ENCODE results near the gene PHRF1. TPM values are rescaled to one million over a fixed set of nuclear protein-coding genes. Genes with fewer than 3 reads are reported as not detected.

Gene PHRF1
- total and polyA plus RNA-seq, 9 of the 15 experiments (the other 6 are each of a cell fraction or from before 2014, with no cell fraction given): 0.07 to 37.2 (median 7.7) TPM

- TF ChIP-seq ZNF175 (CRISPR knock-in tag; IDR thresholded peaks at IDR 0.05; ENCODE audit: low read depth): no peak
- TF ChIP-seq NBN (IDR thresholded peaks at IDR 0.05; ENCODE audit: low read depth): no peak
- TF ChIP-seq PTTG1 (tag; IDR thresholded peaks at IDR 0.05; ENCODE audit: low read depth): no peak
- no peak for TF ChIP-seq RBM14 (IDR thresholded peaks at IDR 0.05; ENCODE audit: borderline replicate concordance, insufficient read depth, low read depth, low read length)
- peak; percentile 86 for TF ChIP-seq CREM (IDR thresholded peaks at IDR 0.05; ENCODE audit: low read depth)
- peak; percentile 87 for TF ChIP-seq BHLHE40 (IDR thresholded peaks at IDR 0.05; ENCODE audit: low read length)
- TF ChIP-seq ZNF12 (CRISPR knock-in tag; IDR thresholded peaks at IDR 0.05): no peak
- TF ChIP-seq POLR2A (conservative IDR thresholded peaks at IDR 0.05): no peak
- no peak for TF ChIP-seq BMI1 (IDR thresholded peaks at IDR 0.05; ENCODE audit: low read length)
- TF ChIP-seq ESRRA (IDR thresholded peaks at IDR 0.05; ENCODE audit: borderline replicate concordance, low read depth): peak; percentile 58; the same call in 1 of the 2 replicates
- peak in 1 of 2 experiments; percentile 75; a peak in 1 of 4 replicates for TF ChIP-seq ZNF639 (CRISPR knock-in tag; conservative IDR thresholded peaks at IDR 0.05 in 1 of 2, IDR thresholded peaks at IDR 0.05 in 1 of 2)
- no peak for TF ChIP-seq ZNF140 (CRISPR knock-in tag; IDR thresholded peaks at IDR 0.05)
- TF ChIP-seq PTRF (tag; IDR thresholded peaks at IDR 0.05): no peak
- no peak for TF ChIP-seq KLF16 (IDR thresholded peaks at IDR 0.05)
- TF ChIP-seq NFIX (CRISPR knock-in tag; IDR thresholded peaks at IDR 0.05; ENCODE audit: low read depth): no peak
- TF ChIP-seq HDAC8 (tag; IDR thresholded peaks at IDR 0.05): no peak
- TF ChIP-seq JUND (IDR thresholded peaks at IDR 0.05; ENCODE audit: borderline replicate concordance, low read depth, low read length): peak; percentile 91
- TF ChIP-seq JUND (tag; IDR thresholded peaks at IDR 0.05; ENCODE audit: borderline replicate concordance, low read depth, low read length): no peak
- TF ChIP-seq ARNT (IDR thresholded peaks at IDR 0.05): no peak
- TF ChIP-seq E2F6 (IDR thresholded peaks at IDR 0.05; ENCODE audit: borderline replicate concordance in 1 of 2, extremely low read depth in 1 of 2, insufficient read depth in 1 of 2, insufficient read length in 1 of 2, low read depth in 1 of 2, low read length in 1 of 2, poor library complexity in 1 of 2, severe bottlenecking in 1 of 2): peak in 1 of 2 experiments; percentile 61
- peak; percentile 61; the same call in 1 of the 2 replicates for TF ChIP-seq SIN3B (IDR thresholded peaks at IDR 0.05; ENCODE audit: low read depth)
- no peak for TF ChIP-seq HNRNPH1 (optimal IDR thresholded peaks at IDR 0.05; ENCODE audit: low read depth, low read length)
- TF ChIP-seq ZNF445 (CRISPR knock-in tag; IDR thresholded peaks at IDR 0.05; ENCODE audit: low read depth): no peak
- no peak for TF ChIP-seq NR0B1 (IDR thresholded peaks at IDR 0.05; ENCODE audit: partially characterized antibody)
- peak; percentile 83 for TF ChIP-seq CREB1 (IDR thresholded peaks at IDR 0.05)
- peak; percentile 83 for TF ChIP-seq CREB1 (CRISPR knock-in tag; IDR thresholded peaks at IDR 0.05)
Measured at GRCh38 chr11:568306-569157, 7.7 kb upstream of the PHRF1 start (continued).

Measured in K562 (cell line).